HG03097 (cell line): ENCODE results near the gene DES.

Experiments used
- ATAC-seq: cut with Tn5 transposase; IDR thresholded peaks from one replicate; pipeline ENCODE4 v1.9.1; 2021; ENCODE audit not compliant: unreplicated experiment, low FRiP score

Gene DES

GRCh38 chr2:219470429-219470828, 52.3 kb downstream of the DES start:
- no peak for ATAC-seq

GRCh38 chr2:219471476-219472371, 53.5 kb downstream of the DES start:
- no peak for ATAC-seq

GRCh38 chr2:219472629-219473187, 54.5 kb downstream of the DES start:
- ATAC-seq: no peak

- ATAC-seq: no peak
Observed at GRCh38 chr2:219473511-219473910, 55.3 kb downstream of the DES start.

- no peak for ATAC-seq
Observed at GRCh38 chr2:219474285-219475060, 56.3 kb downstream of the DES start.

- ATAC-seq: no peak
Observed at GRCh38 chr2:219475278-219475677, 57.1 kb downstream of the DES start.

- no peak for ATAC-seq
Observed at GRCh38 chr2:219475697-219476651, 57.8 kb downstream of the DES start.
